Stimulated activated CD4-positive, alpha-beta T cell treated with anti-CD3 and anti-CD28 coated beads, Interleukin-12 subunit alpha, Interleukin-12 subunit beta, amount 100 ng/mL, for 4 hours (primary cell): ENCODE data around the gene SLC7A7.
"Not testable (repeated sequence)": the region's sequence is repeated elsewhere in the genome, so short reads cannot be mapped to it uniquely, and the experiment has no call there.

Source experiments
- DNase-seq: peaks from one replicate; pipeline ENCODE4 v3.0.0-alpha.2; 2020

Gene SLC7A7

DNA sequence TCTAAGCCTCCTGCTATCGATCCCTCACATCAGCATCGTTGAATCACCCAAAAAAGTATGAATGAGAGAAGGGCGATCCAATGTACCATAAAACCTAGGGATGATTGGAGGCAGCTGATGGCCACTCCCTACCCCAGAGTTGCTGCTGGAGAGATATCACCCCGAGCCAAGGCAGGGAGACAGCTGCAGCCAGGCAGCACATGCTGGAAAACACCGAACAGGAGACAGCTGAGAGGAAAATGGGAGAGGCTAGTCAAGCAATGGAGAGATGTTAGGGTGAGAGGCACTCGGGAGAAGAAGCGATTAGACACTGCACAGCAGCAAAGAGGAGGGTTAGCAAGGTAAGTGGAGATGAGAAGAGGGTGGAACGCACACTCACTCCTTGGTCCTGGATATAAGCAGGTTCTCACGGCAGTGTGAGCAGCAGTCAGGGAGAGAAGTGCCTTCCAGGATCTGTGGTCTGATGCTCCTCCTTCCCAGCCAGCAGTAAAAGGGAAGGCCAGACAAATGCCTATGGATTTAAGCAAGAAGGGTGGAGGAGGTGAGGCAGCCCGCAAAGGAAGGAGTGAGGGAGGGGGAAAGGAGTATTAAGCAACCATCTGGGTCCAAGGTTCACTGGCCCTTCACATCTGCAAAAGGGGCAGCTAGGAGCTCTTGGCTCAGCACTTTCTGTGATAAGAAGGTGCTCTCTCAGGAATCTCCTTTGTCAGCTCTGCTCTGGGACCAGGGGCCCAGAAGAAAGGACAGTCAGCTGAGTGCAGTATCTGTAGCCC is at the start of gene SLC7A7:
Gene SLC7A7, minus strand, starts transcription at position 495 of the 773 bp plus-strand sequence. CDS start 2,037 bp downstream, outside the sequence.
- no peak for DNase-seq

DNA sequence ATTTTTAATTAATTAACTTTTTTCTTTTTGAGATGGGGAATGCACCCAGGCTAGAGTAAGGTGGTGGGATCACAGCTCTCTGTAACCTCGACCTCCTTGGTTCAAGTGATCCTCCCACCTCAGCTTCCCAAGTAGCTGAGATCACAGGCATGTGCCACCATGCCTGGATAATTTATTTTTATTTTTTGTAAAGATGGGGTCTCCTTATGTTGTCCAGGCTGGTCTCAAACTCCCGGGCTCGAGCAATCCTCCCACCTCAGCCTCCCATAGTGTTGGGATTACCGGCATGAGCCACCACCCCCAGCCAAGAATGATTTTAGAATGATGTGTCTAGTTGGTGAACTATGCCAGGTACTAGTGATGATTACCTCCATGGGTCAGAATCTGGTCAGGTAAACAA is 49.7 kb upstream of the SLC7A7 start:
- no peak for DNase-seq

DNA sequence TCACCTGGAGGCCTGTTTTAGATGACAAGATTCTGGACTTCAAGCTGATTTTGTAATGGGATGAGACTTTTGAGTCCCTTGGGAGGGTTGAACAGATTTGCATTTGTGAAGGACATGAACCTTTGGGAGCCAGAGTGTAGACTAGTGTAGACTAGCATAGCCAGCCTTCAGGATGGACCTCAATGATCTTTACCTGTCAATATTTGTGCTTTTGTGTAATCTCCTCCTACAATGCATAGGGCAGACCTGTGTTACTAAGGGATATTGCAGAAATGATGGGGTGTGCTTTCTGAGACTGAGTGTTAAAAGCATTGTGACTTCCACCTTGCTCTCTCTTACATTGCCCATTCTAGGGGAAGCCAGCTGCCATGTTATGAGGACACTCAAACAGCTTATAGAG is 46.4 kb upstream of the SLC7A7 start:
- DNase-seq, result no peak

DNA sequence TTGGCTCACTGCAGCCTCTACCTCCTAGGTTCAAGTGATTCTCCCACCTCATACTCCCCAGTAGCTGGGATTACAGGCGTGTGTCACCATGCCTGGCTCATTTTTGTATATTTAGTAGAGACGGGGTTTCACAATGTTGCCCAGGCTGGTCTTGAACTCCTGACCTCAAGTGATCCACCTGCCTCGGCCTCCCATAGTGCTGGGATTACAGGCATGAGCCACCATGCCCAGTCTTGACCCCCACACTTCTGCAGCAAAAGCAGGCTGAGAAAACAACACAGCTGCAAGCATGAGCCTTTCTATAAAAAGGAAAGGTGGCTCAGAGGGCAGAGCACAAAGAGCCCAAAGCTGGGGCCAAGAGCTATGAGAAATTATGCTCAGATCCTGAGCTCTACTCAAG is 45.1 kb upstream of the SLC7A7 start:
- DNase-seq, result not testable (repeated sequence)

DNA sequence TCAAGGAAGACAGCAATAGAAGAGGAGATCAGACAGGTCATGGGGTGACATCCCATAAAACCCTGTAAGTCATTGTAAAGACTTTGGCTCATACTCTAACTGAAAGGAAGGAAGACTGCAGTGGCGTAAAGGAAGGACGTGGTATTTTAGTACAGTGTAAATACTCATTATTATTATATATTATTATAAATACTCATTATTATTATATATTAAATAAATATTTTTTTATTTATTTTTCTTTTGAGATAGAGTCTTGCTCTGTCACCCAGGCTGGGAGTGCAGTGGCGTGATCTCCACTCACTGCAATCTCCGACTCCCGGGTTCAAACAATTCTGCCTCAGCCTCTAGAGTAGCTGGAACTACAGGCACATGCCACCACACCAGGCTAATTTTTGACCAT is 41.2 kb upstream of the SLC7A7 start:
- no peak for DNase-seq

DNA sequence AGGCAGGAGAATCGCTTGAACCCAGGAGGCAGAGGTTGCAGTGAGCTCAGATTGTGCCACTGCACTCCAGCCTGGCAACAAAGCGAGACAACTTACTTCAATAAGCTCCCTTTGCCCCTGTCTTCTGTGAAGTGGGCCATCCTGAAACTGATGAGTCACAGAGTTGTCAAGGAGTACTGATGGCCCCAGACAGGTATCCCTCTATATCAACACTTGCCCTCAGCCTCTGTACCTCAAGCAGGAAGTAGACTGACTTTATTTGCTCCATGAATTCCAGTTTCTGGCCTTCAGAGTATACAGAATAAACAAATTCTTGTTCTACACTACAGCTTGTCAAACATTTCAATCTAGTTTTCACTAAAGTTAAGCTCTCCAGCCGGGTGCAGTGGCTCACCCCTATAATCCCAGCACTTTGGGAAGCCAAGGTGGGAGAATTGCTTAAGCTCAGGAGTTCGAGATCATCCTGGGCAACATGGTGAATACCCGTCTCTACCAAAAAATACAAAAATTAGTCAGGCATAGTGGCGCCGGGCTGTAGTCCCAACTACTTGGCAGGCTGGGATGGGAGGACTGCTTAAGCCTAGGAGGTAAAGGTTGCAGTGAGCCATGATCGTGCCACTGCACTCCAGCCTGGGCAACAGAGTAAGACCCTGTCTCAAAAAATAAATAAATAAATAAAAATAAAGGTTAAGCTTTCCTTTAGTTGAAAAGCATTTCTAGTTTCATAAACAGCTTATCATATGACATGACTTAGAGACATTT is 39.9 kb upstream of the SLC7A7 start:
- no peak for DNase-seq

DNA sequence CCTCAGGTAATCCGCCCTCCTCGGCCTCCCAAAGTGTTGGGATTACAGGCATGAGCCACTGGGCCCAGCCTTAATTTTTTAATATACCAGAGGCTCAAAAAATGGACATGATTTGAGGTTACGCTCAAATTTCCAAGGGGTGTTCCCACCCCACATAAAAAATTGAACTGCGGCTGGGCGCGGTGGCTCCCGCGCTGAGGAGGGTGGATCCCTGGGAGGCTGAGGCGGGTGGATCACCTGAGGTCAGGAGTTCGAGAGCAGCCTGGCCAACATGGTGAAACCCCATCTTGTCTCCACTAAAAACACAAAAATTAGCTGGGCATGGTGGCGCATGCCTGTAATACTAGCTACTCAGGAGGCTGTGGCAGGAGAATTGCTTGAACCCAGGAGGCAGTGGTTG is 39.1 kb upstream of the SLC7A7 start:
- not testable (repeated sequence) for DNase-seq

DNA sequence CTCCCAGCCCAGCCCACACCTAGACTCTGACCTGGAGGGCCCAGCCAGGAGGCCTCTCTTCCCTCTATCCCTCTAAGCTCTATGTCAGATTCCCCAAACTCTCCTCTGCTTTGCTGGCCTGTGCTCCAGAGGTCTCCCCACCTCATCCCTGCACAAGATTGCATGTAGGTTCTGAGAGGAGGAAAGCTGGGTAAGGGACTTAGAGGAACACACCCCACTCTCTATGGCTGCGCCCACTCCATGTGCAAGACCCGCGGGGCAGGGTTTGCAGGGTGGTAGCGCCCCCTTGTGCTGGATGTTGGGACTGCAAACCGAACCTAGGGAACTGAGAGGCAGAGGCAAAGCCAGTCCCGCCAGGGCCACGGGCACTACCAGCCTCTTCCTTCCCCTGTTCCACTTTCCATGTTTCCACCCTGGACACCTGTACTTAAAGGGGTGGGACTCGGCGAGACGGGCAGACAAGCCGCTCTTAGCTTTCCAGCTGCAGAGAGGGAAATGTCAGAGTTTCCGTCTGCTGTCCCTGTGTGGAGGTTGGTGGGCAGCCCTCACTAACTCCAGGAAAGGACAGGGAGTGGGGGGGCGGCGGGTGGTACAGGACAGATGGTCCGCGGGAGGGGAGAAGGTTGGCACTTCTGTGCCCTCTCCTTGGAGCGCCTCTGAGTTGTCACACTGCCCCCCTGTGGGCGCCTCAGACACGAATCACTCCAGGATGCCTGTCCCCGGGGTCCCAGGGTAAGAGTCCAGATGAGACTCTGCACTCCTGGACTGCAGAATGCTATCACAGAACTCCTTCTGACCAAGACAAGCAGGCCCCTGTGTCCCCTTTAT is 37.9 kb upstream of the SLC7A7 start:
- peak; percentile 93 for DNase-seq

DNA sequence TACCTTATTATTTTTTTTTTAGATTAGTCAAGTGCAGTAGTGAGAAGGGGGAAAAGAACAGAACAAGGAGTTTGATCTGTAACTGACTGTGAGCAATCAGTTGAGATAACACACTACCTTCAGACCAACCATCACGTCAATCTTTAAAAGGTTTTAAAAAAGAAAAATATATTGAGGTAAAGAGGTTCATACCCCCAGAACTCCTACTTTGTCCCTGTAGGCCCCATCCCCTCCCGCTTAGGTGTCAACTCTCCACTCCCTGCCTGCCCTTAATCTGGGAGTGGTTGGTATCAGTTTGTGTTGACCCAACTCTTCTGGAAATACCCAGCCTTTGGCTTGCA is 37.3 kb upstream of the SLC7A7 start:
- no peak for DNase-seq

DNA sequence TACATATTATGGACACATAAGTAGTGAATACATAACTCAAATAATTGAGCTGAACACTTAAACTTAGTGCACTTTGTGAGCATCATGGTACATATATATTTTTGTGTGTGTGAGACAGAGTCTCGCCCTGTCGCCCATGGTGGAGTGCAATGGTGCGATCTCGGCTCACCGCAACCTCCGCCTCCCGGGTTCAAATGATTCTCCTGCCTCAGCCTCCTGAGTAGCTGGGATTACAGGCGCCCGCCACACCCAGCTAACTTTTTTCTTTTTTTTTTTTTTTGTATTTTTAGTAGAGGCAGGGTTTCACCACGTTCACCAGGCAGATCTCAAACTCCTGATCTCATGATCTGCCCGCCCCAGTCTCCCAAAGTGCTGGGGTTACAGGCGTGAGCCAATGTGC is 36.9 kb upstream of the SLC7A7 start:
- not testable (repeated sequence) for DNase-seq

DNA sequence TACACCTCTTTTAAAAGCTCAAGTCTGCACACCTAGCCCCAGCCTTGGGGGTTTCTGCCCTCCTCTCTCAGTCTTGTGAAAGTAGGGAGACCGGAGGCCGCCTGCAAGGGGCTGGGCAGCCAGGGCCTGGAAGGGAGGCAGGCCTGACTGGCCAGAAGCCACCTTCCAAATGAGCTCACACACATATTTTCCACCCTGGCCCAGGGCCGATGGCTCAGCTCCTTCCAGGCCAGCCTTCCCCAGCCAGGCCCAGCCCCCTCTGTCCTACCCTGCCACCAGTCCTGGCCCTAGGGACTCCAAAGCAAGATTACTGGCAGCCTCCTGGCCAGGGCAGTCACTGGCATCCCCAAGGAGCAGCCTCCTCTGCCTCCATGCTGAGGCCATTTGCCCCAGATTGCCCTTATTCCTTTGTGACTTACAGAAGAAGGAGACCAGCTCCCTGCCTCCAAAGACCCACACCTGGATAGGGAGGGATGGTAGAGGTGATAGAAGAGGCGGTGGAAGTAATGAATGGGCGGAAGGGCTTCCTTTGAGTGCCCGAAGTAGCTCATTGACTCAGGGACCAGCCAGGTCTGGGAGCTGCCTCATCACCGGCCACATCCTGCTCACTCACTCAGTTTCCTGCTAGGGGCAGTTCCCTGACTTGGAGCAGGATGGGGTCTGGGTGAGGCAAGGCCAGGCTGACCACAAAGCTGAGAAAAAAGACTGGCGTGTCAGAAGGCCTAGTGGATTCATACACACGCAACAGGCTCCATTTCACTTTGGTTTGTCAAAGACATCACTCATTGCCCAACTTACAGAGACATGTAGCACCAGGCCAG is 35.9 kb upstream of the SLC7A7 start:
- no peak for DNase-seq

DNA sequence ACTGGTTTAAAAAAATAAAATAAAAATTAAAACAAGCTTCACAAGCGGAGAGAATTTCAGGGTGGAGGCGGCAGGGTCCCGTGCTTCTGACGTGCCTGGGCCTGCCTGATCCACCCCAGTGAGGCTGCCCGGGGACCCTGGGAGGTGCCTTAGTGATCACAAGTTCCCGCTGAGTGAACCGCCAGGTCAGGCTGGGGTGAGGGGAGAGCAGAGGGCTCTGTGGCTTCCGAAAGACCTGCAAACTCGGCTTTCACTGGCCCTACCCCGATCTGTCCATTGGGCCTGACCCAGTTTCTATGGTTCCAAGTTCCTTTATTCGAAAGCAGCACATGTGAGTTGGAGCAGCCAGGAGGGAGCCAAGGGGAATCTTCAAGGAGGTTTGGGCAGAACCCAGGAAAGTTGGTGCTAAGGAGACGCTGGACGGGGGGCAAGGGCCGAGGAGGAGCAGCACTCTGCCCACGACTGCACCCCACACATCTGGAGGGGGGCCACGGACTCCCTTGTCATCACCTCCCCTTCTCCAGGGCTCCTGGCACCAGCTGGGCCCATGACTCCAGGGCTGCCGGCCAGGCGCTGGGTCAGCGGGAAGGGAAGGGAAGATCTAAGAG is 34.1 kb upstream of the SLC7A7 start:
- no peak for DNase-seq

DNA sequence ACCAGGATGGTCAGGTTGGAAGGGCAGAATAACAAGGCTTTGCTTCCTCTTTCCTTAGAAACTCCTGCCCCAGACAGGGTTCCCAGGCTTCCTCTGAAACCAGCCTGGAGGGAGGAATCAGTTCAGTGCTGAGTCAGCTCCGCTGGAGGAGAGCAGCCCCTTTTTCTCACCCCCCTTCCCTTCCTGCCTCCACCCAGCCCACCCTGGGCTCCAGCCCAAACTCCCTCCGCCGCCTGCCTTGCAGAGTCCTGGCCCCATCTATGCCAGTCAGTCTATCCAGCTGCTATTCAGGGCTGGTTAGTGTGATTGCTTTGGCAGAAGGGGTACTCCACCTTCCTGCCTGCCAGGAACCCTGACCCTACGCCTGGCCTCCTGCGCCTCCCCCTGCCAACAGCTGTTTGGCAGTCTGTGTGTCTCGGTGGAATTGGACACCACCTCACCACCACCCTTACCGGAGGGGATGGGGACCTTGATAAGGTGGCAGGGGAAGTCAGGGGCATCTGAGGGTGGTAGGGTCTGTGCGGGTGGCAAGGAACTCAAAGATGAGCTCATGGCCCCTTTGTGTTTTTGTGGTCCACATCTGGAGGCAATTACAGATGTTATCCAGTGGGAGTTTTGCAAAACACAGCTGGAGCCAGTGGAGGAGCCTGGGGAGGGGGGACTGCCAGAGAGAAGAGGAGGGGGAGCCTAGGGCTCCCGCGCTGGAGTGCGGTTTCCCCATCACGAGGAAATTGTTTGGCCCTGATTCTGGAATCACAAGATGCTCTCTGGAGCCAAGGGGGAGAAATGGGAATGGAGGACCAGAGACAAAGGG is 33.3 kb upstream of the SLC7A7 start:
- no peak for DNase-seq

DNA sequence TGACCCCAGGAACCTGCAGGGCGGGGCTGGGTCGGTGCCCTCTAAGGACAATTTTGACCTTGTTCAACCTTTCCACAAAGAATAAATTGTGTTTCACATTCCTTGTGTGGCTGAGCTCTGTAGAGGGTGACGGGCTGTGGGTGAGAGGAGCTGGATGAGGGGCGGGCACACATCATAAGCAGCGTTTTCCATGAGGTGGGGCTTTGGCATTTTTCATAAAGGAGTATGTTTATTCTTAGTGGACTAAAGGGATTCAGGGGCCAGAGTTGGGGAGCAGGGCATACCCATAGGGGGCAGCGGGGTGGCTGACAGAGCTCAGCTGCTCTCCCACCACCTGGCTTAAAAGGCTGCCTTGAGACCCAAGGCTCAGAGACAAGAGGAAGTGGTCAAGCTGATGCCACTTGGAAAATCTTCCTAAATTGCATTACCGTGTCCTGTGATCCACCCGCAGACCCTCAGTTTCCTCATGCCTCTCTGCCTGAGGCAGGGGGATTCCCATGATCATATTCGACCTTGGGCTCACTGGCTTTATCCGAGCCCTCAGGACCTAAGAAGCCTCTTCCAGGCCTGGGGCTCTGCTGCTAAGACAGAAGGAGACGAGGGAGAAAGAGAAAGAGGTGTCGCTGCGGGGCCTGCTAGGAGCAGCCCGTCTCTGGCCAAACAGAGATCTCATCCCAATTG is 32.6 kb upstream of the SLC7A7 start:
- no peak for DNase-seq

DNA sequence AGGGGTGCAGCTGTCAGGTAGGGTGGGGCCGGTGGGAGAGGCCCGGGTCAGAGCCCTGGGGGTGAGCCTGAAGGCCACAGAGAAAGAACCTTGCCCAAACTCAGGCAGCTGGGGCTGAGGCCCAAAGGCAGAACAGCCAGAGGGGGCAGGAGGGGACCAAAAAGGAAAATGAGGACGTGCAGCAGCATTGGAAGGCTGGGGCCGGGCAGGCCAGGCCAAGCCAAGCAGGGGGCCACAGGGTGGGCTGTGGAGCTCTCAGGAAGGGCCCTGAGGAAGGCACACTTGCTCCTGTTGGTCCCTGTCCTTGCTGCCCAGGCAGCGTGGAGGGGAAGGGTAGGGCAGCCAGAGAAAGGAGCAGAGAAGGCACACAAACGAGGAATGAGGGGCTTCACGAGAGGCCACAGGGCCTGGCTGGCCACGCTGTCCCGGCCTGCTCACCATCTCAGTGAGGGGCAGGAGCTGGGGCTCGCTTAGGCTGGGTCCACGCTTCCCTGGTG is 31.6 kb upstream of the SLC7A7 start:
- DNase-seq, result no peak

DNA sequence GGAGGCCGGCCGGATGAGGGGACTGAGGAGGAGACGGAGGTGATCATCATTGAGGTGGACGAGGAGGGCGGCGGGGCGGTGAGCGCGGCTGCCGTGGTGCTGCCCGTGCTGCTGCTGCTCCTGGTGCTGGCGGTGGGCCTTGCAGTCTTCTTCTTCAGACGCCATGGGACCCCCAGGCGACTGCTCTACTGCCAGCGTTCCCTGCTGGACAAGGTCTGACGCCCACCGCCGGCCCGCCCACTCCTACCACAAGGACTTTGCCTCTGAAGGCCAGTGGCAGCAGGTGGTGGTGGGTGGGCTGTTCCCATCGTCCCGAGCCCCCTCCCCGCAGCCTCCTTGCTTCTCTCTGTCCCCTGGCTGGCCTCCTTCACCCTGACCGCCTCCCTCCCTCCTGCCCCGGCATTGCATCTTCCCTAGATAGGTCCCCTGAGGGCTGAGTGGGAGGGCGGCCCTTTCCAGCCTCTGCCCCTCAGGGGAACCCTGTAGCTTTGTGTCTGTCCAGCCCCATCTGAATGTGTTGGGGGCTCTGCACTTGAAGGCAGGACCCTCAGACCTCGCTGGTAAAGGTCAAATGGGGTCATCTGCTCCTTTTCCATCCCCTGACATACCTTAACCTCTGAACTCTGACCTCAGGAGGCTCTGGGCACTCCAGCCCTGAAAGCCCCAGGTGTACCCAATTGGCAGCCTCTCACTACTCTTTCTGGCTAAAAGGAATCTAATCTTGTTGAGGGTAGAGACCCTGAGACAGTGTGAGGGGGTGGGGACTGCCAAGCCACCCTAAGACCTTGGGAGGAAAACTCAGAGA is 30.8 kb upstream of the SLC7A7 start:
- no peak for DNase-seq

DNA sequence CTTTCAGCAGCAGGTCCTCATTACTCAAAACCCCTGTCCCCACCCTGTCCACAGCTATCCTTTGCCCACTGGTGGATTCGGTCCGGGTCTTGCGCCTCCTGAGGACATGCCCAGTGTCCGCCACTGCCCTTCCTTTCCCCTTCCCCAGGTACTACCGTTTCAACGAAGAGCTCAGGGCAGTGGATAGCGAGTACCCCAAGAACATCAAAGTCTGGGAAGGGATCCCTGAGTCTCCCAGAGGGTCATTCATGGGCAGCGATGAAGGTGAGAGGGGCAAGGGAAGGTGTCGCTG is 29.8 kb upstream of the SLC7A7 start:
- DNase-seq, result no peak

DNA sequence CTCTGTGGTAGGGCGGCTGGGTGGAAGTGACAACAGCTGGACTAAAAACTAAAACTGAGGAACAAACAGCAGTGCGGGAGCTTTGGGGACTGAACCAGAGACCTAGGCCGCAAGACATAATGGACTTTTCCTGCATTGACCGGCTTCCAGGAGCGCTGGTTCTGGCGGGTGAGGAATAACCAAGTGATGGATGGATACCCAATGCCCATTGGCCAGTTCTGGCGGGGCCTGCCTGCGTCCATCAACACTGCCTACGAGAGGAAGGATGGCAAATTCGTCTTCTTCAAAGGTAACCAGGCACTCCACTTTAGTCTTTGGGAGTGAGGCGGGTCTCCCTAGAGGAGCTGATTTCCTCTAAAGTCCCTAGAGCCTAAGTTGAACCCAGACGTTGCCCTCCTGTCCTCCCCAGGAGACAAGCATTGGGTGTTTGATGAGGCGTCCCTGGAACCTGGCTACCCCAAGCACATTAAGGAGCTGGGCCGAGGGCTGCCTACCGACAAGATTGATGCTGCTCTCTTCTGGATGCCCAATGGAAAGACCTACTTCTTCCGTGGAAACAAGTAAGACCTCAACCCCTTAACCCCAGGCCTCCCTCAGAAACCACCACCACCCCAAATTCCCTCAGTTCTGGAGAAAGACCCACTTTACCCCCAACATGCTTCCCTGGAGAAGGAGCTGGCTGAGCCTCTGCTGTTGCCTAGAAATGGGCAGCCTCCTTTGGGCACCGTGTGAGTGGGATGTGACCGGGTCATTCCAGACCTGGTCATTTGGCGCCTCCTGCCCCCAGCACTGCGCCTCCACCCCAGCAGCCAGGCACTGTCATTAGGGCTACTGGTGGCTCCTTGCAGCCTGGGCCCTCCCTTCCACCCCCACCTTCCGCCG is 29.2 kb upstream of the SLC7A7 start:
- no peak for DNase-seq
